ENCODE measurements around the gene SMG9. TPM values are rescaled to one million over a fixed set of nuclear protein-coding genes. Genes with fewer than 3 reads are reported as not detected.
"Not testable (repeated sequence)": the region's sequence is repeated elsewhere in the genome, so short reads cannot be mapped to it uniquely, and the experiment has no call there.

Gene SMG9
- total RNA-seq, 1 donor from 2014 or later, result 21.1 TPM

DNA sequence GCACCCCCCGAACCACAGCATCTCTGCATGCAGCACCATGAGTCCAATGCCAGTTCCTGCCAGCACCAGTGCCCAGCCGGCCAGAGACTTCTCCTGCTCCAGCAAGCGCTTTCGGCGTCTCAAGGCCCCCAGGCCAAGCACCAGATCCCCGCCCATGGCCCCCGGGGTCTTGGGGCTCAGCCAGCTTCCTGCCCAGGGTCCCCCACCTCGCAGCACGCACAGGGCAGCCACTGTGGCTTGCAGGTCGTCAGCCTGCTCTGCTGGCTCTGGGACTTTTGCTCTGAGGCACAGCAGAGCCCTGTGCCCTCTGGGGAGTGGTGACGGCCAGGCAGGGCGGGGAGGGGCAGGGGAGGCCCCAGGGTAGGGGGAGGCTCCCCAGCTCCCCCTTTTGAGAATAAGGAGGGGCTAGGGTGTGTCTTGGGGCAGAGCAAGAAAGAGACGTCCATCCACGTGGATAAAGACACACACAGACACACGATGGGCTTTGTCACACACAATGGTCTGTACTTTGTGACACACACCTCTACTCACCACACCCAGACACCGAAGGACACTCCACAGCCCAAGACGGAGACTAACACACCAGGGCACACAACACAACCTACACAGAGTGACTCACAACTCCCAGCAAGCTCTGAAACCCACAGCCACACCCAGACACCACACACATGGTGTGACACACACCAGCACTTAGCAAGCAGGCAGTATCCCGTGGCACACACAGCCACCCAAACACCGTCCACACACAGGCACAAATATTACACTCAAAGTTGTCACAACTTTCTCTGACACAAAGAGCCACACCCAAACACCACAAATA is 26.2 kb upstream of the SMG9 start, which contains the start of gene KCNN4:
Gene KCNN4, minus strand, starts transcription at position 268 of the 820 bp plus-strand sequence. Its CDS starts 112 bp downstream, at position 156.
- no peak for DNase-seq (ENCODE audit: low spot score)

DNA sequence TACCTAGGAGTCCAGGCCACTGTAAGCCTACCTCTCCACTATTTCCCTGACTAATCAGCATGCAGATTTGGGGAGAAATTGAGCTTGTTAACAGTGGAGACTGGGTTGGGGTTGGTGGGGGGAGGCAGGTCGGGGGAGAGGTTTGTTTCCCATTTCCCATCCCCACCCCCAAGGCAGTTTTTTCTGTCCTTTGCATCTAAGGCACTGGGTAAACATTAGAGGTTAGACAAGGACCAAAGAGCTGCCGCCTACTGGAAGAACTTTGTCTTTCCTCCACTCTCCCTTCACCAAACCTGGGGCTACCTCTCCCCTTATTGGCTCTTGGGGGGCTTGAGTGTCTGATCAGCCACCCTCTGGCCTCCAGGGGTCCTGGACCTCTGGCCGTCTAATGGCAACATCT is 25.1 kb upstream of the SMG9 start:
- no peak for DNase-seq (ENCODE audit: low spot score)

DNA sequence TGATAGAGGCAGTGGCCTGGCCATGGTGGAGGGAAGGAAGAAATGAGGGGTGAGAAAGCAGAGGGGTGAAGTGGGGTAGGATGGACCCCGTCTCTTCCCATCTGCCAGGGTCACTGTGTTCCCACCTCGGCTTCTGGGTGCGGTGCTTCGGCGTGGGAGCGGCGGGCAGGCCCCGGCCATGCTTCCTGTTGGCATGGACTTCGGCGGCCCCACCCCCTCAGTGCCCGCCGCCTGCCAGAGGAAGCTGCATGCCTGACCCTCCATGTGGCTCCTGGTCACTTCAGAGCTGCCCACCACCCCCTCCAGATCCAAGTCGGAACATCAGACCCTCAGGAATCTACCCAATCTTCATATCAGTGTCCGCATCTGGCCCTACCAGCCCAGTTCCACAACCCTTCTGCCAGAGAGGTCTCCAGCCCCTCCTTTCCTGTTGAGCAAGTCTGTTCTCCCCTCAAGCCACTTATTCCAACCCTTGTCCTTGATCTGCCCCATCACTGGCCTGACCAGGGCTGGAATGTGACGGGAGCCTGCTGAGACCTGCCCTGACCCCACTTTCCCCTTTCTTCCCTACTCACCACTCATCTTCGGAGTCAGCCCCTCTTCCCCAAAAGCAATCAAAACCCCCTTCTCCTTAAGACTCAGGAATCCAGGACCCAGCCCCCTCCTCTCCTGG is 24.5 kb upstream of the SMG9 start:
- DNase-seq (ENCODE audit: low spot score), result no peak

DNA sequence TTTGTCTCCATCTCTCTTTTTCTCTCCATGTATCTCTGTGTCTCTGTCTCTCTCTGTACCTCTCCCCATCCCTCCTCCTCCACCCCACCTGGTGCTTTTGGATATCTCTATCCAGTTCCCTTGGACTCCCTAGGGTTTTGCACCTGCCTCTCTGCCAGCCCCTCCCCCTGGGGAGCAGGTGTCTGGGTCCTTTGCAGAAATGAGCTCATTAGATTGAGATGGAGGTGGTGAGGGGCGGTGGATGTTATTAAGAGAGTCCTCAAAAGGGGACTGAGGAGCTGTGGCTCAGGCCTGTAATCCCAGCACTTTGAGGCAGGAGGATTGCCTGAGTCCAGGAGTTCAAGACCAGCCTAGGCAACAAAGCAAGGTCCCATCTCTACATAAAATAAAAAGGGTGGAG is 23.9 kb upstream of the SMG9 start:
- DNase-seq (ENCODE audit: low spot score), result no peak

DNA sequence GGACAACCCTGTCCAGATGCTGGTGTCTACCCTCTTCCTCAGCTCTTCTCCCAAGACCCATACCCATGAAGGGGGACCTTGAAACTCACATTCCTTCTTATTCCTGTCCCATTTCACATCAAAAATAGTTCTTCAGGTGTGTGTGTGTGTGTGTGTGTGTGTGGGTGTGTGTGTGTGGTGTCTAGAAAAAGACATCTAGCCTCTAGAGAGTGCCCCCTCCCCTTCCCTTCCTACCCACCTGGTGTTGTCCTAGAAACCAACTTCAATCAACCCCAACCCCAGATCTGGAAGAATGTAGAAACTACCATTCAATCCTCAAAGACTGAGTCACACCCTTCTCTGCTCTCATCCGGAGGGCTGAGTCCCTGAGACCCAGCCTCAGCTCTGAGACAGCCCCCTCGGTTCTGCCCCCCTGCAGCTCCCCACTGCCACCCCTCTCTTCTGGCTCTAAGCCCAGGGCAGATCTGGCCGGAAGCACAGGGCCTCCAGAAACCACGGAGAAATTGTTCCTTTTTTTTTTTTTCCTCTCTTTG is 22.5 kb upstream of the SMG9 start:
- DNase-seq (ENCODE audit: low spot score), result no peak

DNA sequence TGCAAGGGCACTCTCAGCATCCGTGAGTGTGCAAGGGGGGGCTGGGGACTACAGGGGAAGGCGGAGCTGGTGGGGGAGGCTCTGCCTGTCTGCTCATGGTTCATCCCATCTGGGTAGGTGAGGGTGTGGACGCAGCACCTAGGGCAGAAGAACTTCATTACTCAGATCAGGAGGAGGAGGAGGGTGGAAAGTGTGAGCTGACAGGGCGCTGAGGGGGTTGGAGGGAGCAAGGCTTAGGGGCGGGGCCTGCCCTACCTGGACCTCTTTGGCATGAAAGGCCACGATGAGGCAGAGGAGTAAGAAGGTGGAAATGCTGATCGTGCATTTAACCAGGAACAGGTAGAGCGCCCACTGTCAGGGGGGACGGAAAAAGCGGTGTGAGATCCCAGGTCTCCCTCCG is 21.5 kb upstream of the SMG9 start:
- no peak for DNase-seq (ENCODE audit: low spot score)

DNA sequence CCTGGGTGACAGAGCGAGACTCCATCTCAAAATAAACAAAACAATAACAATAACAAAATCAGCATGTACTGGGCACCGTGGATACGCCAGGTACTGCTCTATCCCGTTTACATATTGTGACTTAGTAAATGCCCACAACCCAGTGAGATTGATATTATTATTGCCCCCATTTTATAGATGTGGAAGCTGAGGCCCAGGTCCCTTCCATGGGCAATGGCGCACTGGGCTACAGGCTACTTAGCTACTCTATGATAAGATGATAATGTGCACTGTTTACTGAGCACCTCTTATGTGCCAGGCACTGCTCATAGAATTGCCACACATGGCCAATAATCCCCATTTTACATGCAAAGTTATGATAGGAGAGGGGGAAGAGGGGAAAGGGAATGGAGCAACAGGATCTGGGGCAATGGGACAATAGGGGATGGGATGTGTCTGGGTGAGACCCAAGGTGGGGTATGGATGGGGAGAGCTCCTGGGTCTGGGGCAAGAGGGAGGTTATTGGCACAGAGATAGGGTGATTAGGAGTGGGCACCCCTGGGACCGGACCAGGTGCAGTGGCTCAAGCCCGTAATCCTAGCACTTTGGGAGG is 20.6 kb upstream of the SMG9 start:
- DNase-seq (ENCODE audit: low spot score), result no peak

DNA sequence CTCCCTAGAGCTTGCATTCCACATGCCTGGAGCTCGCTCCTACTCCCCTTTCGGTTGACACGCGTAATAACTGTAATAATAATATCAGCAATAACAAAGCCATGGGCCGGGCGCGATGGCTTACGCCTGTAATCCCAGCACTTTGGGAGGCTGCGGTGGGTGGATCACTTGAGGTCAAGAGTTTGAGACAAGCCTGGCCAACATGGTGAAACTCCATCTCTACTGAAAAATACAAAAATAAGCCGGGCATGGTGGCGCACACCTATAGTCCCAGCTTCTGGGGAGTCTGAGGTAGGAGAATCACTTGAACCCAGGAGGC is 20.1 kb upstream of the SMG9 start:
- DNase-seq (ENCODE audit: low spot score), result not testable (repeated sequence)

DNA sequence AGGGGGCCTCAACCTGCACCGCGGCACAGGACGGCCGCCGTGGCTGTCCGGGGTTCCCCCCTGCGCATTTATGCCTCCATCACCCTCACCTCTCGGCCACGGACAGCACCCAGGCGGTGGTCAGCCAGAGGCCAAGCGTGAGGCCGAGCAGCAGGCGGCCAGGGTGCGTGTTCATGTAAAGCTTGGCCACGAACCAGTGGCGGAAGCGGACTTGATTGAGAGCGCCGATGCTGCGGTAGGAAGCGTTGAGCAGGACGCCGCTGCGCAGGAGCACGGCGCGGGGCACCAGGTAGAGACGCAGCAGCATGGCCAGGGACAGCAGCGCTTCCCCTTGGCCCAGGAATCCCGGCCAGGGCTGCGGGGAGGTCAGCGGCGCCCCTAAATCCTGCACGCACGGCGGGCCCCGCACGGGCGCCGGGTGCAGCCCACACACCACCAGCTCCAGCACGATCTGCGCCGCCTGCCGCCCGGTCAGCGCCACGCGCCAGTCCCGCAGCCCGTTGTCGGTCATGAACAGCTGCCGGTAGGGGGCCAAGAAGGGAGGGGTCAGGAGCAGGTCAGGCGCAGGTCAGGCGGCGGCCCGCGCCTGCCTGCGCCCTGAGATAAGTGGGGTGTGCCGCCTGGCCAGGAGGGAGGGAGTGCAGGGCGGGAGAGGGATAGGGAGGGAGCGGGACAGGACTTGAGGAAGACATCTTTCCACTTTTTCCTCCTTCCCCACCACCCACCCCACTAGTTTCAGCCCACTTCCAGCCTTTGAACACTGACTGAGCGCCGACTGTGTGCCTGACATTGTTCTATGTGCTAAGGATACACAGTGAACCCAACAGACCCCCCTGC is 19.6 kb upstream of the SMG9 start:
- DNase-seq (ENCODE audit: low spot score), result no peak

DNA sequence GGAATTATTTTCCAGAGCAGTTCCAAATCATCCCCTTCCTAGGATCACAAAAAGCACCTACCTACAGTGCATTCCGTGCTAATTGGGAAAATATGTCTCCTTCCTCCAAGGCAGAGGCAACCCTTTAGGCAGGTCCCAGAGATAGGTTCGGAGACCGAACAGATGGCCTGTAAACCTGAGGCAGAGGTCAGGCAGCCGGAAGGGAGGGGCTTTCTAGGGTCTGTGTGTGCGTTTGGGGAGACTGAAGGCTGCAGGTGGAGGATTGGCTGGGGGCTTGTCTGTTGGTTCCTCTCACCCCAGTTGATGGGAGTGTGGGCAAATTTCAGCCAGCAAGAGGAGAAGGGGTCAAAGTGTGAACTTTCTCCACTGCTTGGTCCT is 19.0 kb upstream of the SMG9 start:
- no peak for DNase-seq (ENCODE audit: low spot score)

DNA sequence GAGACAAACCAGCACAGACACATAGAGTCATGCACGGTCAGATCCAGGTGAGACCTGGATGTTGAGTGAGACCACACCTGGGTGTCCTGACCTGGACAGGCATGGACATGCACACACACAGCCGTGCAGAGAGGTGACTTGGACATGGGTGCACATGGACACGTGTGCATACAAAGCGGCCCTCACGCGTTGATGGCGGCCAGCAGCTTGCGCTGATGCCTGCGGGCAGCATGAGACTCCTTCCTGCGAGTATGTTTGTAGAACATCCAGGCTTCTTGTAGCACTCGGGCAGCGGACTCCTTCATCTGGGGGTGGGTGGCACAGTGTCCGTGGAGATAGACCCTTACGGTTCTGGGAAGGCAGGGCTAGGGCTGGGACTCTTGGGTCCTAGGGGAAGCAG is 14.5 kb upstream of the SMG9 start:
- no peak for DNase-seq (ENCODE audit: low spot score)

DNA sequence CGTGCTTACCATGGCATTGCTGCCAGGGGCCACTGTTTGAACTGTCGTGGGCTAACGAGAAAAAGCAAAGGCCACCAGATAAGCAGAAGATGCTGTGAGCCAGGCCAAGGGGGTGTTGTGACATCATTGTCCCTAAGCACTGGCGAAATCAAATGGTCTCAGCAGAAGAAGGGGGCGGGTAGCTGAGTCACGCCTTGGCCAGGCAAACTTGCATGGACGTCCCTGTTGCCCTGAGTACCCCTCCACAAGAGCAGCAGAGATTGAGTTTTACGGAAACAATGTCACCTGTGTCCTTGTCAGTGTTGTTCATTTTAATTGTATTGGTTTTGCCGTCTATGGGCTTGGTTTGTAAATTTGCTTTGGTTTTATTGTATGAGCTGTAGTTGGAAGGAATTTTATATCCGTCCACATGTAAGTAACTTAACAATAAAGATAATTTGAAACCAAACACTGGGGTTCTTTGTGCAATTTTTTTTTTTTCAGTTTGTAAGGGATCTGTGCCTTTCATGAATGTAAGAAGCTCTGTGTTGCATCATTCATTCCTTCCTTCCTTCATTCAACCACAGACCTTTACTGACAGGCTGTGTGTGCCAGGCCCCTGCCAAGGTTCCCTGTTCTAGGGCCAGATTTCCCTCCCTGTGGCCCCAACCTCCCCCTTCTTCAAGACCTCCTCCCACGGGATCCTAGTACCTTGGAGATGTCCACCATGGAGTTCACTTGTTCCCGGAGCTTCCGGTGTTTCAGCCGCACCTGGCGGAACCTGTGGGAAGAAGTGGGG is 13.7 kb upstream of the SMG9 start:
- no peak for DNase-seq (ENCODE audit: low spot score)

DNA sequence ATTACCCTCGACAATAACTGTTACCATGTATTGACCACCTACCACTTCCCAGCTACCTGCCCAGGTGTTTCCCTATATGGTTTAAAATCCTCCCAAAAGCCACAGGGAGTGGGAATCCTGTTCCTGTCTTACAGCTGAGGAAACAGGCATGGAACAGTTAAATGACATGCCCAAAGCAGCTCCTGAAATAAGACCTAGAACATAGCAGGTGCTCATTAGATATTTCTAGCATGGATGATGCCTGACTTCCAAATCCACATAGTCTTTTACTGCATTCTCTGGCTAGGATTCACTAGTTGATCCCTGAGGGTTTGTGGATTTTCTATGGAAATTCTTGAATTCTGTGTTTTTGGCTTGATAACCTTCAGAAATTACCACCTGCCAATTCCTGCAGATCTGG is 13.1 kb upstream of the SMG9 start:
- DNase-seq (ENCODE audit: low spot score), result no peak

DNA sequence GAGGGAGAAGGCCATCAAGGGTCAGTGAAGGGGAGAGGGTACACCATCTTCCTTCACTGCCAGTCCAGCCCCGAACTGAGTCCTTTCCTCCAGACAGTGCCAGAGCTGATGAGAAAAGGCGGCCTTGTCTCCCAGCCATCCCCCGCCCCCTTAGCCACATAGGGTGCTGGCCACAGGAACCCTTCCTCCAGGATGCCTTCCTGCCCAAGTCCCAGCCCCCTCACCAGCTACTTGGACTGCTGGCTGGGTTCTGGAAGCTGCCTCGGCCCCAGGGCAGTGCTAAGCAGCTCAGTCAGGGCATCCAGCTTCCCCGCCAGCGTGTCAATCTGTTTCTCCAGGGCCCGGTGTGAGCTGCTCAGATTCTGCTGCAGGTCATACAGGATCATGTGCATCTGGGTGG is 12.6 kb upstream of the SMG9 start:
- DNase-seq (ENCODE audit: low spot score), result no peak

DNA sequence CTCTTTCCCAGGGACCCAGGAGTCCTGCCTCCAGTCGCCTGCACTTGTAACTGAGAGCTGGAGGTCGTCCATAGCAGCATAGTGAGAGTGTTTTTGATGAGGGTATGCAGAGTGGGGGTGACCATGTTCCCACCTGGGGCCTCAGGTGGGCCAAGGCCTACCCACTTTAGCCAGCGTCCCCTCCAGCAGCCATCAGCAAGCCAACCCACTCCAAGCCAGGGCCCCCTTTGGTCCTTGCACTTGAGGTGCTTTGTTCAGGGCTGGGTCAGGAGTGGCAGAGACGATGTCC is 11.9 kb upstream of the SMG9 start:
- no peak for DNase-seq (ENCODE audit: low spot score)

DNA sequence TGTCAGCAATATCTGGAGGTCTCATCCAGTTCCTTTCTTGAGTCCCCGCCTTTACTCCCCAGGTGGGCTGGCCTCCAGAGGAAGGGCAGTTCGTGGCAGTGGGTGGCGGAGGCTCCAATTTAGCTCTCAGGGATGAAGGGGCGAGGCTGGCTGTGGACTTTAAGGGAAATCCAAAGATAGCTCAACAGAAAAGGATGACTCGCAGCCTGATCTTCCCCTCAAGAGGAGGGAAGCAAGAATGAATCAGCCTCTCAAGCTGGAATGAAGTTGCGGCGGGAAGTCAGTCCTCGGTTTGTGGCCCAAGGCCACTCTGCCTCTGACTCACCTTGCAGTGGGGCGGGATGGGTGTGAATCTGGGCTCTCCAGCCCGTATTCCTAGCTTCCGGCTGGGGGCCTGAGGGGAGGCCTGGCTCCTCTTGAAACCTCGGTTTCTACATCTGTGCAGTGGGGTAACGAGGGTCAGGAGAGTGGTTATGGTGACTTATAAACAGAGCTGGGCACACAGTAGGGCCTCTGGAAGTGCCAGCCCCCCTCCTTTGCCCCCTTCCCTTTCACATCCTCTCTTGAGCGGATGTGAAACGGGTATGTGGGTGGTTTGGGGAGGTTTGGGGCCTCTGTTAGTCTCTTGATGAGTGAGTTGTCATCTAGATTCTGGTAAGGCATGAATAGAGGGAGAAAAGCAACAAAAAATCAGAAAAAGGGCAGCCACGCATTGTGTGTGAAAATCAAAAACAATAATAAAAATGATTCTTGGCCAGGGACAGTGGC is 10.5 kb upstream of the SMG9 start:
- DNase-seq (ENCODE audit: low spot score), result no peak

DNA sequence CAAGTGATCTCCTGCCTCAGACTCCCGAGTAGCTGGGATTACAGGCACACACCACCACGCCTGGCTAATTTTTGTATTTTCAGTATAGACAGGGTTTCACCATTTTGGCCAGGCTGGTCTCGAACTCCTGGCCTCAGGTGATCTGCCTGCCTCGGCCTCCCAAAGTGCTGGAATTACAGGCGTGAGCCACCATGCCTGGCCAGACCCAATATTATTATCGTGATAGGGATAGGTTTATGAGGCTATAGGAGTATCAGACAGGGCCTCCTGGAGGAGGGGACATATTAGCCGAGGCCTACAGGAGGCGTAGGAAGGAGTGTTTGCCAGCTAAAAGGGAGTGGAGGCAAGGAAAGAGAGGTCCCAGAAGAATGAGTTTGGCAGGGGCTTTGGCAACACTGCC is 9.9 kb upstream of the SMG9 start:
- not testable (repeated sequence) for DNase-seq (ENCODE audit: low spot score)

DNA sequence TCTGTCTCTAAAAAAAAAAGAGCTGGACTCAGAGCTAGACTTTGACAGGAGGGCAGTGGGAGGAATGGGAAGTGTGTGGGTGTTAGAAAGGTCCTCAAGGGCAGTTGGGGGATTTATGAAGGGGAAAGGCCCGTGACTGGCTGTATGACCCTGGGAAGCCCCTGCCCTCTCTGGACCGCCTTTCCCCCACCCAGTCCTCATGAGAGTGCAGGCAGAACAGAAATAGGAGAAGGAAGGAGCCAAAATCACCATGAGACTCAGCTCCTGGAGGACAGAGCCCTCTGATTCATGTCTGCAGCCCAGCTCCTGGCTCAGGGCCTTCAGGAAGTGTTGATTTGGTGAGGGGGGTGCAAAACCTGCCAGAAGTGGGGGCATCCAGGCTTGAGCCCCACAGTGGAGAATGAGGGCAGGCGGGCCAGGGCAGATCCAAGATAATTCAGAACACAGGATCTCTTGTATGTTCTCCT is 8.7 kb upstream of the SMG9 start:
- no peak for DNase-seq (ENCODE audit: low spot score)

DNA sequence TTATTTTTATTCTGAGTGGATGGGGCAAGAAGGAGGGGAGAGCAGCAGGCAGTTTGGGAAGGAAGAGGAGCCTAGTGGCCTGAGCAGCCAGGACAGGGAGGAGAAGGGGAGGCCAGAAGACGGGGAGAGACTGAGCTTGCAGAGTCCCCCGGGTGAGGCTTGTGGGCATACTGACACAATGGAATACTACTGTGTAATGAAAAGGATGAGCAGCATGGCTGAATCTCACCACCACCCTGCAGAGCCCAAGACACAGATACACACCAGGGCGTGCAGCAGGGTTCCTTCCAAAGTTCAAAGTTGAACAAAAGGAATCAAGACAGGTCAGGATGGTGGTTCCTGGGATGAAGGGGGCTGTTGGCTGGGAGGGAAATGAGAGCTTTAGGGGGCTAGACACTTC is 8.1 kb upstream of the SMG9 start:
- DNase-seq (ENCODE audit: low spot score), result no peak

DNA sequence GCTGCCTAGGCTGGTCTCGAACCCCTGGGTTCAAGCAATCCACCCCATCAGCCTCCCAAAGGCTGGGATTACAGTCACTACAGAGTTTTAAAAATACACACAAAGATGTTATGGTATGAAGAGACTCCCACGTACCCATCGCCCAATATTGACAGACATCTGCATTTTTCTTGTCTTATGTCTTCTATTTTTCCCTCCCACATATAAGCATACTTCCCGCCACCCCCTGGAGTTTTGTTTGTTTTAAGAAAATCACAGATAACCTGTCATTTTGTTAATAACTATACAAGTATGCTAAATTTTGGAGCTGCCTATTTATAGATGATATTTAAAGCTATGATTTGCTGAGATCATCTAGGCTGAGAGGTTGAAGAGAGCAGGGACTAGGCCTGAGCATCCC is 6.2 kb upstream of the SMG9 start:
- DNase-seq (ENCODE audit: low spot score), result no peak

Measured in mesenteric fat pad (tissue), 1 donor.